Left ventricle myocardium inferior (tissue), 1 donor: ENCODE measurements around the gene ARHGAP10. TPM values are rescaled to one million over a fixed set of nuclear protein-coding genes. Genes with fewer than 3 reads are reported as not detected.
A peak's percentile ranks its signal among the peaks of the same experiment; 100 is the strongest.

Experiments
- DNase-seq: peaks from one replicate; pipeline ENCODE4 v3.0.0-alpha.2; 2020
- H3K27ac ChIP-seq: fragments of 200-600 bp; replicated peaks from 2 replicates; pipeline ENCODE4 v1.8.0; 2021
- H3K27me3 ChIP-seq: fragments of 200-600 bp; 2 replicates; pipeline ENCODE4 v1.8.0; 2021; ENCODE audit warnings: low read depth
- H3K36me3 ChIP-seq: fragments of 200-600 bp; 2 replicates; pipeline ENCODE4 v1.8.0; 2021
- H3K4me1 ChIP-seq: fragments of 200-600 bp; 2 replicates; pipeline ENCODE4 v1.8.0; 2021
- H3K4me3 ChIP-seq: fragments of 200-600 bp; 2 replicates; pipeline ENCODE4 v1.8.0; 2021; ENCODE audit warnings: mild to moderate bottlenecking, moderate library complexity
- H3K9me3 ChIP-seq: fragments of 200-600 bp; replicated peaks from 2 replicates; pipeline ENCODE4 v1.8.0; 2021
- CTCF ChIP-seq: fragments of 200-600 bp; IDR thresholded peaks from 2 replicates; pipeline ENCODE4 v1.8.0; 2021; ENCODE audit warnings: antibody characterized with exemption, mild to moderate bottlenecking, borderline replicate concordance
- intact Hi-C: fragments of 100-400 bp; cut with micrococcal nuclease; formaldehyde crosslinking; loops from one replicate; pipeline ENCODE4 v1.11.0; 2022
- total RNA-seq: library from RNA; stranded (reverse); fragmentation: NEBNext Ultra II Directional; extraction: Animal tissue kit (Norgen Biotek cat#: 25700); gene quantifications from one replicate; pipeline ENCODE4 v1.2.1, GENCODE V29; 2021
- donor health status: DM: no; HTN: yes; CAD: no; lungs with severe emphysema.

The ARHGAP10 gene
- total RNA-seq, 1 donor from 2014 or later, result 59.7 TPM

- TF ChIP-seq CTCF, result no peak
- Histone ChIP-seq H3K4me3 (no peak overlapping the region), H3K9me3 (no peaks in the 10 kb centered on the region), H3K27ac (no peak overlapping the region), H3K36me3 (peaks cover 7% of the 10 kb centered on the region), H3K4me1 (peaks cover 42% of the 10 kb centered on the region), H3K27me3 (no peaks in the 10 kb centered on the region)
- DNase-seq, result no peak
- intact Hi-C loops, result no loop called here
Measured at GRCh38 chr4:147929746-147930145, 197.9 kb downstream of the ARHGAP10 start.

DNA sequence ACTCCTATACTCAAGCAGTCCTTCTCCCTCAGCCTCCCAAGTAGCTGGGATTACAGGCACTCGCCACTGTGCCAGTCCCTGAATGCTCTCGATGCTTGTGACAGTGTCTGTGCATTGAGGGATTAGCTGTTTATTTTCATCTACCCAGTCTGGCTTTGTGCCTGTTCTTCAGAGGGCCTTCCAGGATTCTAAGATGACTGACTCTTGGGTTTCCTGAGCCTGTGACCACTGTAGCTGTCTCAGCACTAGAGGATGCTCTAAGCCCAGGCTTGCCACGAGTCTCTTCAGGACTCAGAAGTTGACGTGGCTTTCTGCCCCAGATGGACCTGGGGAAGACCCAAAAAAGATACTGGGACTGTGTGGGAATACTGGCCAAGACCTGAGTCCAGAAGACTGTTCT, 201.4 kb downstream of the ARHGAP10 start:
- no peak for DNase-seq
- no peak overlapping the region for H3K27ac ChIP-seq

DNA sequence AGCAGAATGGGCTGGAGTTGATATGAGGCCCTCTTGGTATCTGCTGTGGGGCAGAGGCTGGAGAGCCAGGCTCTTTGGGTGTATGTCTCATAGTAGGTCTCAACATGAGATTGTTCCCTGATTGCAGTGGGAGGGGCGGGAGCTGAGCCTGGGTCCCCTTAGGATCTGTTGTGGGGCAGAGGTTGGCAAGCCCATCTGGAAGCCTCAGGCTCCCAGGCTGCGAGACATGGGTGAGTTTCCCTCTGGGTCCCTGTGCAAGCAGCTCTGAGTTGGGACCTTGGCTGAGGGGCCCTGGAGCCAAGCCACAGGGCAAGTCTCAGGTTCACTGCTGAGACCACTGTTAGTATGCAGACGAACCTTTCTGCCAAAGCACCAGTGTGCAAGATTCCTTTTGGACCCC, 201.9 kb downstream of the ARHGAP10 start:
- no peaks in the 10 kb centered on the region for H3K27me3 ChIP-seq
- no peak overlapping the region for H3K4me3 ChIP-seq
- no peak for TF ChIP-seq CTCF
- H3K9me3 ChIP-seq, result no peaks in the 10 kb centered on the region
- H3K27ac ChIP-seq, result no peak overlapping the region
- peaks cover 28% of the 10 kb centered on the region for H3K4me1 ChIP-seq
- peaks cover 7% of the 10 kb centered on the region for H3K36me3 ChIP-seq
- intact Hi-C loops, result no loop called here
- DNase-seq, result no peak

More for the DNA sequence above, 201.4 kb downstream of the ARHGAP10 start:
- intact Hi-C loops, result no loop called here
- H3K36me3 ChIP-seq, result peaks cover 7% of the 10 kb centered on the region
- H3K27me3 ChIP-seq, result no peaks in the 10 kb centered on the region
- peak; percentile 31 for TF ChIP-seq CTCF
- peaks cover 28% of the 10 kb centered on the region for H3K4me1 ChIP-seq
- no peak overlapping the region for H3K4me3 ChIP-seq
- H3K9me3 ChIP-seq, result no peaks in the 10 kb centered on the region

GRCh38 chr4:147938496-147938895, 206.6 kb downstream of the ARHGAP10 start:
- no peaks in the 10 kb centered on the region for H3K36me3 ChIP-seq
- no peak for DNase-seq
- no peaks in the 10 kb centered on the region for H3K9me3 ChIP-seq
- no peak for TF ChIP-seq CTCF
- intact Hi-C loops, result no loop called here
- peak overlapping the region; percentile 11 for H3K27ac ChIP-seq
- H3K4me1 ChIP-seq, result peaks cover 45% of the 10 kb centered on the region
- no peaks in the 10 kb centered on the region for H3K27me3 ChIP-seq
- H3K4me3 ChIP-seq, result no peak overlapping the region

DNA sequence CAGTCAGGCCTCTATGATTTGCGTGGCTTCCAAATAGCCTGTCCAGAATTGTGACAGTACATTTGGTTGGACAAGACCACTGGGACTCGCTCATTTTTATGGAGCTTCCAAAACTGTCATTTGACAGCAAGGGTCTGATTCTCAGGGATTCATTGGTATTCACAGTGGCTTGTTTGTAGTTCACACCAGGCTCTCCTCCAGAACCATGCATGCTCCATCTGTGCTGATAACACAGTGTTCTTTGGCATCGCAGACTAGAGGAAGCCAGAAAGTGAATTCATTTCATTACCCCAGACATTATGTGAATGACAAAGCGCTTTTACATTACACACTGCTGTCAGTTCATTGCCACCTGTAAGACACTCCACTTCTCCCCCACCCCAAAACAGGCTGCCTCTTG, 208.3 kb downstream of the ARHGAP10 start:
- H3K27me3 ChIP-seq, result no peaks in the 10 kb centered on the region
- no peak for DNase-seq
- intact Hi-C loops, result no loop called here
- no peak for TF ChIP-seq CTCF
- H3K4me1 ChIP-seq, result peaks cover 44% of the 10 kb centered on the region
- peak overlapping the region; percentile 49 for H3K27ac ChIP-seq
- H3K9me3 ChIP-seq, result no peaks in the 10 kb centered on the region
- no peak overlapping the region for H3K4me3 ChIP-seq
- peaks cover 8% of the 10 kb centered on the region for H3K36me3 ChIP-seq

DNA sequence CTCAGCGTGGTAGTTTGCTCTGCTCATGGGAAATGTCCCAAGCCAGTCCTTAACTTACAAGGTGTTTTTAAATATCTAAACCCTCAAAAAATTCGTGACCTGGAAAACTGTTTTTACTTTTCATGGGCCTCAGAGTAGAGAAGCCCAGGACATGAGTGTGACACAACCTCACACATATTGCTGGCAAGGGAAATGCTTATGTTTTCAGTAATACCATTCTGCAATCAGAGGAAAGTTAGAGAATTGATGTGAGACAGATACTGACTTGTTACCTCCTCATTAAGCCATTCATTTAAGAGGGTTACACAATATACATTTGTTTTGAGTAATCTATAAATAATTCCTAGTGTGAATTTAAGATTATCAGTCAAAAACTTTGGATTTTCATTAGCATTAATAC, 209.5 kb downstream of the ARHGAP10 start:
- DNase-seq, result no peak
- Histone ChIP-seq H3K4me3 (no peak overlapping the region), H3K36me3 (peaks cover 20% of the 10 kb centered on the region), H3K27me3 (no peaks in the 10 kb centered on the region), H3K9me3 (no peaks in the 10 kb centered on the region), H3K4me1 (peaks cover 44% of the 10 kb centered on the region), H3K27ac (peak overlapping the region; percentile 49)
- intact Hi-C loops, result no loop called here
- TF ChIP-seq CTCF, result no peak
